Measurements from ENCODE around the gene USO1.

- TF ChIP-seq, protein P1, sequence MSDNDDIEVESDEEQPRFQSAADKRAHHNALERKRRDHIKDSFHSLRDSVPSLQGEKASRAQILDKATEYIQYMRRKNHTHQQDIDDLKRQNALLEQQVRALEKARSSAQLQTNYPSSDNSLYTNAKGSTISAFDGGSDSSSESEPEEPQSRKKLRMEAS (CRISPR knock-in tag; IDR thresholded peaks at IDR 0.05) = 0 out of 2 replicates have a peak, but pooled peaks have one; percentile 10
- TF ChIP-seq, protein P2, sequence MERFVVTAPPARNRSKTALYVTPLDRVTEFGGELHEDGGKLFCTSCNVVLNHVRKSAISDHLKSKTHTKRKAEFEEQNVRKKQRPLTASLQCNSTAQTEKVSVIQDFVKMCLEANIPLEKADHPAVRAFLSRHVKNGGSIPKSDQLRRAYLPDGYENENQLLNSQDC (CRISPR knock-in tag; IDR thresholded peaks at IDR 0.05) = no peak
- TF ChIP-seq ZNF217 (CRISPR knock-in tag; IDR thresholded peaks at IDR 0.05) (no peak), SAFB2 (IDR thresholded peaks at IDR 0.05; ENCODE audit: borderline replicate concordance, low read depth, low read length, severe bottlenecking) (no peak), STAT5B (CRISPR knock-in tag; IDR thresholded peaks at IDR 0.05) (no peak), ZNF311 (CRISPR knock-in tag; IDR thresholded peaks at IDR 0.05) (no peak), NBN (IDR thresholded peaks at IDR 0.05; ENCODE audit: low read depth) (no peak), CBX3 (IDR thresholded peaks at IDR 0.05; ENCODE audit: borderline replicate concordance in 1 of 2, low read length in 2 of 2) (no peak), POLR2AphosphoS2 (IDR thresholded peaks at IDR 0.05; ENCODE audit: low read length) (no peak), FOXK2 (conservative IDR thresholded peaks at IDR 0.05 in 1 of 2, IDR thresholded peaks at IDR 0.05 in 1 of 2; ENCODE audit: low read depth in 2 of 2) (no peak), CREB1 (IDR thresholded peaks at IDR 0.05) (no peak), CREB1 (CRISPR knock-in tag; IDR thresholded peaks at IDR 0.05) (no peak), ATF6 (CRISPR knock-in tag; IDR thresholded peaks at IDR 0.05) (no peak), BHLHE40 (IDR thresholded peaks at IDR 0.05; ENCODE audit: low read length) (no peak), MXI1 (IDR thresholded peaks at IDR 0.05; ENCODE audit: low read depth, low read length) (no peak)
Observed at GRCh38 chr4:75698162-75698962, 26.0 kb upstream of the USO1 start.
